Retinal pigment epithelial cell (primary cell): ENCODE measurements around the gene ARPC5L.
"Not testable (repeated sequence)": the region's sequence is repeated elsewhere in the genome, so short reads cannot be mapped to it uniquely, and the experiment has no call there.

Experiments used
- DNase-seq: peaks from one replicate; pipeline ENCODE4 v3.0.0-alpha.2; 2010; ENCODE audit warnings: low read depth
- H3K4me3 ChIP-seq: 2 replicates; pipeline ENCODE4 v1.5.1; 2011; ENCODE audit warnings: mild to moderate bottlenecking, low read length, control low read depth, moderate library complexity
- CTCF ChIP-seq: conservative IDR thresholded peaks from 2 replicates; pipeline ENCODE4 v1.5.1; 2011; ENCODE audit warnings: low read depth, low read length, control low read depth, inconsistent platforms

The ARPC5L gene

DNA sequence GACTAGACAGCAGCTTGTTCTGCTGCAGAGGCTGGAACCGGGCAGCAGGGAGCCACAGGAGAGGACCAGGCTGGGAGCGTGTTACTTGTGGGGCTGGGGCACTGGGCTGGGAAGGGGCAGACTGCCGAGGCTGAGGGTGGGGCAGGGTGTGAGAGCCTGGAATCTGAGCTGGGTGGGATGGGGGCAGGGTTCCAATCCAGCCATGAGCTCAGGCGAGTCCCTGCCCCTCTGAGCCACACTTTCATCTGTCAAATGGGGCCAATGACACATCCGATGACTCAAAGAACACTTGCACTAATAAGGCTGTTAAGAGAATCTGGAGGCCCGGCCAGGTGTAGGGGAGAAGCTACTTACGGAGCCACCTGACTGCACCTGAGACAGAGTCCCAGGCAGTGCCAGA is 27.3 kb upstream of the ARPC5L start:
- no peak for TF ChIP-seq CTCF
- peak; percentile 58 for DNase-seq
- no peak overlapping the region for H3K4me3 ChIP-seq

DNA sequence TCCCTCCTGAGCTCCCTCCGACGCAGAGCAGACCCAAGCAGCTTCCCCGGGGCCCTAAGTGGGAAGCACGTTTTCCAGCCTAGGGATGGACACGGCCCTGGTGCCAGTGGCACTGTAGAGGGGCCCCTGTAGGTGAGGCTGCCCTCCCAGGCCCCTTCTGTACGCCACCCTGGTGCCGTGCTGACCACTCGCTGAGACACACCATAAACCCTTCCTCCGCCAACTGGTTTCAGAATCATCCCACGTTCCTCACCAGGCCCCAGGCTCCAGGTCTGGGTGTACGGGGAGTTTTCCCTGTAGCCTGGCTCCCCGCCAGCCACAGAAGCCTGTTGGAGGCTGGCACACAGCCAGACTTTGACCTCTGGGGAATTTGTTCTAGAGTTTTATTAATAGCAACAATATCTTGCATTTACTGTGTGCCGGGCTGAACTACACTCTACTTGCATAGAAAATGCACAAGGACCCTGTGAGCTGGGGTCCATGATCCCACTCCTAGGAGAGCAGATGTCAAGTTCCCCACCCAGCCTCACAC is 26.8 kb upstream of the ARPC5L start:
- TF ChIP-seq CTCF = no peak
- peak; percentile 71 for DNase-seq
- no peak overlapping the region for H3K4me3 ChIP-seq

GRCh38 chr9:124838132-124838531 is 23.8 kb upstream of the ARPC5L start:
- DNase-seq, H3K4me3 ChIP-seq: not testable (repeated sequence)

- not testable (repeated sequence) for DNase-seq, H3K4me3 ChIP-seq
Observed at GRCh38 chr9:124838567-124839275, 23.2 kb upstream of the ARPC5L start.

DNA sequence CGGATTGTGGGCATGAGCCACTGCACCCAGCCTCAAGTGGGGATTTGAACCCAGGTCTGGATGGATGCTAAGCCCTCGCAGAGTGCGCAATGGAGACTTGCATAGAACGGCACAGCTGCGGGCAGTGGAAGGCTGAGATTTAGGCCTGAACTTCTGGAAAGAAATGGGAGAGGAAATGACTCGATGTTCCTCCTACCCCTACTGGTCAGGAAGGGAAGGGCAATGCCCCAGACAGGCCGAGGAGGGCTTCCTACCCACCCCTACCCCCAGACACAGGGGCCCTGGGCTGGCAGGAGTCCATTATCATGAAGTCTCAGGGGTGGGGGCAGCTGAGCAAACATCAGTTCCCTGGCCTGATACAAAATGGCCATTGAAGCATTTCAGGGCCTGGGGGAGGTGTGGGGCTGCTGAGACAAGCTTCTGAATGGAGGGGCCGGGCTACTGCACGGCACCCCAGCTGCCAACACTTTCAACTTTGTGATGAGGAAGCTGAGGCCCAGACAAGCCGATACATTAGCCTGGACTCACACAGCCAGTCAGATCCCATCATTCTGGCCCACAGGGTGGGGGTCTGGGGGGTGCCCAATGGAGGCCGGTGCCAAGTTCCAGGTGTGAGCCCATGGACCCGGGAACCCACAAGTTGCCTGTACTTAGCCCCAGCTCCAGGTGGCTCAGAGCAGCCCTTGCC is 22.2 kb upstream of the ARPC5L start:
- no peak for DNase-seq
- peak; percentile 68 for TF ChIP-seq CTCF
- H3K4me3 ChIP-seq = no peak overlapping the region

DNA sequence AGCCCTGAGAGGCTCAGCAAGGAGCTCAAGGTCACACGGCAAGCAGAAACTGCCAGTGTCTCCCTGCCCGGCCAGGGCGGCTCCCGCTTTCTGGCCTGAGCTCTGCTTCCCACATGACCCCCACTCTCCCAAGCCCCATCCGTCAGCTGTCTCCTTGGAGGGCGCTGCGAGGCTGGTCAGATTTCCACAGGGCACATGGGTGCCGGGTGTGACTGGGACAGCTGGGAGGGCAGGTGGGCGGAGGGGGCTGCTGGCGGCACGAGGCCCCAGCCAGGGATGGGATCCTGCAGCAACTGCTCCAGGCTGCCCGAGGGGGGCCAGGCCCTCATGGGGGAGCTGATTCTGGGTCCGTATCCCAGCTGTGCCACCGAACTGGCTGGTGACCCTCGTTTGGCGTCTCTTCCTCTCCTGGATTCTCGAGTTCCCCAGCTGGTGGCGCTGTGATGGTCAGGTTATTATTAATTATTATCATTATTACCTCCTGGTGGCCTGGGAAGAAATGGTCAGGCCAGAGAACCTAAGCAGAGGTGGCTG is 21.6 kb upstream of the ARPC5L start:
- H3K4me3 ChIP-seq = no peak overlapping the region
- DNase-seq = no peak
- peak; percentile 63 for TF ChIP-seq CTCF

GRCh38 chr9:124841075-124841821 is 20.7 kb upstream of the ARPC5L start:
- H3K4me3 ChIP-seq = no peak overlapping the region
- no peak for TF ChIP-seq CTCF
- no peak for DNase-seq
